ENCODE data around the gene CALB2. TPM values are rescaled to one million over a fixed set of nuclear protein-coding genes. Genes with fewer than 3 reads are reported as not detected.

Gene CALB2
- total RNA-seq, 3 donors from 2014 or later: 7.5 to 169 (median 22.2) TPM

- intact Hi-C loops (cut with DNase I; ENCODE audit: low total_unique reads): loop anchor here (10.0 kb wide), 1 partner anchor 1207 kb away; no protein-coding TSS in a partner anchor
- no peaks in the 10 kb centered on the region for H3K9me3 ChIP-seq
- H3K36me3 ChIP-seq: no peaks in the 10 kb centered on the region
- H3K27ac ChIP-seq: no peak overlapping the region
- H3K4me1 ChIP-seq: no peaks in the 10 kb centered on the region
- no peak for DNase-seq (ENCODE audit: low spot score in 2 of 2)
- peak overlapping the region in 1 of 3 donors; percentile 59 for H3K4me3 ChIP-seq
- H3K27me3 ChIP-seq: peaks cover 0 to 8% of the 10 kb centered on the region in 2 donors
- TF ChIP-seq POLR2AphosphoS5 (IDR thresholded peaks at IDR 0.05): no peak
- no peak for TF ChIP-seq CTCF (IDR thresholded peaks at IDR 0.05)
- no peak for TF ChIP-seq POLR2A (IDR thresholded peaks at IDR 0.05)
Observed at GRCh38 chr16:71357681-71358080, 842 bp upstream of the CALB2 start.

- TF ChIP-seq POLR2A (IDR thresholded peaks at IDR 0.05): no peak
- TF ChIP-seq POLR2AphosphoS5 (IDR thresholded peaks at IDR 0.05): no peak
- no peak for TF ChIP-seq CTCF (IDR thresholded peaks at IDR 0.05)
- no peaks in the 10 kb centered on the region for H3K4me1 ChIP-seq
- no peak overlapping the region for H3K27ac ChIP-seq
- intact Hi-C loops (cut with DNase I; ENCODE audit: low total_unique reads): loop anchor here (10.0 kb wide), 1 partner anchor 1205 kb away; no protein-coding TSS in a partner anchor
- no peak overlapping the region for H3K4me3 ChIP-seq
- peak in 1 of 2 donors; percentile 37 for DNase-seq (ENCODE audit: low spot score in 2 of 2)
- H3K9me3 ChIP-seq: no peaks in the 10 kb centered on the region
- H3K27me3 ChIP-seq: peaks cover 0 to 8% of the 10 kb centered on the region in 2 donors
- H3K36me3 ChIP-seq: no peaks in the 10 kb centered on the region
Observed at GRCh38 chr16:71359431-71359830, 908 bp downstream of the CALB2 start.

- peak in 1 of 2 donors; percentile 52 for DNase-seq (ENCODE audit: low spot score in 2 of 2)
- TF ChIP-seq POLR2AphosphoS5 (IDR thresholded peaks at IDR 0.05) (no peak), POLR2A (IDR thresholded peaks at IDR 0.05) (no peak), CTCF (IDR thresholded peaks at IDR 0.05) (no peak)
- Histone ChIP-seq H3K36me3 (no peaks in the 10 kb centered on the region), H3K9me3 (no peaks in the 10 kb centered on the region), H3K4me3 (no peak overlapping the region), H3K4me1 (no peaks in the 10 kb centered on the region), H3K27ac (peak overlapping the region in 1 of 2 donors; percentile 43), H3K27me3 (peaks cover 0 to 8% of the 10 kb centered on the region in 2 donors)
- intact Hi-C loops (cut with DNase I; ENCODE audit: low total_unique reads): no loop called here
Observed at GRCh38 chr16:71360378-71360777, 1.9 kb downstream of the CALB2 start.

GRCh38 chr16:71364133-71364681 lies 5.7 kb downstream of the CALB2 start:
- Histone ChIP-seq H3K27ac (no peak overlapping the region), H3K4me3 (no peak overlapping the region), H3K36me3 (no peaks in the 10 kb centered on the region), H3K9me3 (no peaks in the 10 kb centered on the region), H3K27me3 (peaks cover 0 to 4% of the 10 kb centered on the region in 2 donors), H3K4me1 (no peaks in the 10 kb centered on the region)
- intact Hi-C loops (cut with DNase I; ENCODE audit: low total_unique reads): no loop called here
- TF ChIP-seq POLR2AphosphoS5 (IDR thresholded peaks at IDR 0.05) (no peak), POLR2A (IDR thresholded peaks at IDR 0.05) (no peak), CTCF (IDR thresholded peaks at IDR 0.05) (no peak)
- DNase-seq (ENCODE audit: low spot score in 2 of 2): peak in 1 of 2 donors; percentile 12

GRCh38 chr16:71365021-71365420 lies 6.5 kb downstream of the CALB2 start:
- no peaks in the 10 kb centered on the region for H3K27me3 ChIP-seq
- peak in 1 of 2 donors; percentile 19 for DNase-seq (ENCODE audit: low spot score in 2 of 2)
- H3K4me3 ChIP-seq: no peak overlapping the region
- no peaks in the 10 kb centered on the region for H3K4me1 ChIP-seq
- H3K36me3 ChIP-seq: no peaks in the 10 kb centered on the region
- no peaks in the 10 kb centered on the region for H3K9me3 ChIP-seq
- intact Hi-C loops (cut with DNase I; ENCODE audit: low total_unique reads): no loop called here
- TF ChIP-seq POLR2A (IDR thresholded peaks at IDR 0.05) (no peak), CTCF (IDR thresholded peaks at IDR 0.05) (no peak), POLR2AphosphoS5 (IDR thresholded peaks at IDR 0.05) (no peak)
- H3K27ac ChIP-seq: no peak overlapping the region
